ENCODE results near the gene IFI44.

Gene IFI44

GRCh38 chr1:78678324-78678723 lies 28.7 kb downstream of the IFI44 start:
- TF ChIP-seq ZFX (IDR thresholded peaks at IDR 0.05) (no peak), CTCF (conservative IDR thresholded peaks at IDR 0.05) (no peak)
- H3K27ac ChIP-seq: no peak overlapping the region

- no peak overlapping the region for H3K27ac ChIP-seq
- TF ChIP-seq ZFX (IDR thresholded peaks at IDR 0.05) (no peak), CTCF (conservative IDR thresholded peaks at IDR 0.05) (no peak)
These were observed 31.6 kb downstream of the IFI44 start for GRCh38 chr1:78681265-78681664.

GRCh38 chr1:78682496-78682895 lies 32.9 kb downstream of the IFI44 start:
- TF ChIP-seq CTCF (conservative IDR thresholded peaks at IDR 0.05) (no peak), ZFX (IDR thresholded peaks at IDR 0.05) (no peak)
- H3K27ac ChIP-seq: no peak overlapping the region

GRCh38 chr1:78683079-78683478 lies 33.4 kb downstream of the IFI44 start:
- TF ChIP-seq CTCF (conservative IDR thresholded peaks at IDR 0.05): no peak
- no peak for TF ChIP-seq ZFX (IDR thresholded peaks at IDR 0.05)
- H3K27ac ChIP-seq: no peak overlapping the region

GRCh38 chr1:78687315-78687714 lies 37.7 kb downstream of the IFI44 start:
- TF ChIP-seq CTCF (conservative IDR thresholded peaks at IDR 0.05): no peak
- TF ChIP-seq ZFX (IDR thresholded peaks at IDR 0.05): no peak
- no peak overlapping the region for H3K27ac ChIP-seq

- H3K27ac ChIP-seq: no peak overlapping the region
- TF ChIP-seq ZFX (IDR thresholded peaks at IDR 0.05) (no peak), CTCF (conservative IDR thresholded peaks at IDR 0.05) (no peak)
These were observed 38.3 kb downstream of the IFI44 start for GRCh38 chr1:78687914-78688313.

- TF ChIP-seq CTCF (conservative IDR thresholded peaks at IDR 0.05) (peak; percentile 58), ZFX (IDR thresholded peaks at IDR 0.05) (no peak)
- no peak overlapping the region for H3K27ac ChIP-seq
These were observed 39.1 kb downstream of the IFI44 start for GRCh38 chr1:78688697-78689096.

Data from C4-2B (cell line).